Mucosa of rectum (tissue), 2 donors: ENCODE results near the gene LCP2.

Experiments
- H3K27ac ChIP-seq, 2 donors: one replicate each; pipeline ENCODE4 v1.7.0; 2013; ENCODE audit warnings: inconsistent platforms in 2 of 2, low read depth in 2 of 2, low read length in 2 of 2
- H3K27me3 ChIP-seq, 2 donors: one replicate each; pipeline ENCODE4 v1.7.0; 2013; ENCODE audit warnings: low read length in 2 of 2; ENCODE audit not compliant: control insufficient read depth in 2 of 2, insufficient read depth in 2 of 2
- H3K36me3 ChIP-seq, 2 donors: one replicate each; pipeline ENCODE4 v1.7.0; 2013; ENCODE audit warnings: low read length in 2 of 2; ENCODE audit not compliant: control insufficient read depth in 2 of 2, insufficient read depth in 2 of 2
- H3K4me1 ChIP-seq, 2 donors: one replicate each; pipeline ENCODE4 v1.7.0; 2013; ENCODE audit warnings: low read length in 2 of 2, mild to moderate bottlenecking in 1 of 2; ENCODE audit not compliant: control insufficient read depth in 2 of 2, insufficient read depth in 2 of 2
- H3K4me3 ChIP-seq, 2 donors: one replicate each; pipeline ENCODE4 v1.7.0; 2013; ENCODE audit warnings: low read length in 2 of 2
- H3K9ac ChIP-seq, 2 donors: one replicate each; pipeline ENCODE4 v1.7.0; 2013; ENCODE audit warnings: low read length in 2 of 2, low read depth in 1 of 2, mild to moderate bottlenecking in 1 of 2
- H3K9me3 ChIP-seq, 2 donors: one replicate each; pipeline ENCODE4 v1.7.0; 2013; ENCODE audit warnings: low read length in 2 of 2; ENCODE audit not compliant: control insufficient read depth in 2 of 2
- donor health status: healthy.
- donor health status: Normal muscosa, but diverticular disease.

Gene LCP2

GRCh38 chr5:170317499-170317898, 19.9 kb upstream of the LCP2 start:
- H3K27me3 ChIP-seq: no peaks in the 10 kb centered on the region
- no peaks in the 10 kb centered on the region for H3K36me3 ChIP-seq
- H3K4me1 ChIP-seq: peaks cover 3 to 5% of the 10 kb centered on the region in 2 donors
- H3K4me3 ChIP-seq: no peak overlapping the region
- no peaks in the 10 kb centered on the region for H3K9me3 ChIP-seq
- H3K9ac ChIP-seq: no peak overlapping the region
- no peak overlapping the region for H3K27ac ChIP-seq

- Histone ChIP-seq H3K9me3 (no peaks in the 10 kb centered on the region), H3K27ac (no peak overlapping the region), H3K9ac (no peak overlapping the region), H3K36me3 (no peaks in the 10 kb centered on the region), H3K4me1 (peaks cover 8 to 11% of the 10 kb centered on the region in 2 donors), H3K27me3 (no peaks in the 10 kb centered on the region), H3K4me3 (no peak overlapping the region)
These were observed 19.4 kb upstream of the LCP2 start for GRCh38 chr5:170316937-170317336.

- Histone ChIP-seq H3K27ac (no peak overlapping the region), H3K9ac (no peak overlapping the region)
These were observed 17.6 kb upstream of the LCP2 start for GRCh38 chr5:170315154-170315553.

GRCh38 chr5:170314541-170315095, 17.0 kb upstream of the LCP2 start:
- H3K9ac ChIP-seq: no peak overlapping the region
- no peaks in the 10 kb centered on the region for H3K27me3 ChIP-seq
- no peaks in the 10 kb centered on the region for H3K36me3 ChIP-seq
- peaks cover 11 to 13% of the 10 kb centered on the region in 2 donors for H3K4me1 ChIP-seq
- no peak overlapping the region for H3K27ac ChIP-seq
- H3K4me3 ChIP-seq: no peak overlapping the region
- H3K9me3 ChIP-seq: no peaks in the 10 kb centered on the region

More at GRCh38 chr5:170315154-170315553, 17.6 kb upstream of the LCP2 start:
- Histone ChIP-seq H3K36me3 (no peaks in the 10 kb centered on the region), H3K4me3 (no peak overlapping the region), H3K4me1 (peaks cover 11 to 13% of the 10 kb centered on the region in 2 donors), H3K9me3 (no peaks in the 10 kb centered on the region), H3K27me3 (no peaks in the 10 kb centered on the region)

- Histone ChIP-seq H3K27me3 (no peaks in the 10 kb centered on the region), H3K9ac (no peak overlapping the region), H3K4me1 (peaks cover 11 to 13% of the 10 kb centered on the region in 2 donors), H3K27ac (no peak overlapping the region), H3K4me3 (no peak overlapping the region), H3K36me3 (no peaks in the 10 kb centered on the region), H3K9me3 (no peaks in the 10 kb centered on the region)
These were observed 16.2 kb upstream of the LCP2 start for GRCh38 chr5:170313816-170314215.

- Histone ChIP-seq H3K4me1 (peaks cover 11 to 13% of the 10 kb centered on the region in 2 donors), H3K27ac (no peak overlapping the region), H3K36me3 (no peaks in the 10 kb centered on the region), H3K4me3 (no peak overlapping the region), H3K9ac (no peak overlapping the region), H3K27me3 (no peaks in the 10 kb centered on the region), H3K9me3 (no peaks in the 10 kb centered on the region)
These were observed 15.8 kb upstream of the LCP2 start for GRCh38 chr5:170313344-170313743.

- H3K9me3 ChIP-seq: no peaks in the 10 kb centered on the region
- H3K4me1 ChIP-seq: peaks cover 12 to 13% of the 10 kb centered on the region in 2 donors
- H3K9ac ChIP-seq: no peak overlapping the region
- H3K36me3 ChIP-seq: no peaks in the 10 kb centered on the region
- H3K4me3 ChIP-seq: no peak overlapping the region
- H3K27me3 ChIP-seq: no peaks in the 10 kb centered on the region
- peak overlapping the region in 1 of 2 donors; percentile 35 for H3K27ac ChIP-seq
These were observed 15.1 kb upstream of the LCP2 start for GRCh38 chr5:170312666-170313065.

- Histone ChIP-seq H3K27me3 (no peaks in the 10 kb centered on the region), H3K27ac (peak overlapping the region in 1 of 2 donors; percentile 35), H3K9me3 (no peaks in the 10 kb centered on the region), H3K4me1 (peaks cover 13 to 15% of the 10 kb centered on the region in 2 donors), H3K4me3 (peak overlapping the region in 1 of 2 donors; percentile 1), H3K36me3 (no peaks in the 10 kb centered on the region), H3K9ac (no peak overlapping the region)
These were observed 14.7 kb upstream of the LCP2 start for GRCh38 chr5:170312301-170312595.

GRCh38 chr5:170311511-170312300, 14.1 kb upstream of the LCP2 start:
- H3K27ac ChIP-seq: no peak overlapping the region
- peaks cover 13 to 15% of the 10 kb centered on the region in 2 donors for H3K4me1 ChIP-seq

GRCh38 chr5:170310256-170310926, 12.8 kb upstream of the LCP2 start:
- Histone ChIP-seq H3K27ac (no peak overlapping the region), H3K9me3 (no peaks in the 10 kb centered on the region), H3K4me3 (no peak overlapping the region), H3K27me3 (no peaks in the 10 kb centered on the region), H3K9ac (no peak overlapping the region), H3K36me3 (no peaks in the 10 kb centered on the region), H3K4me1 (peaks cover 13 to 15% of the 10 kb centered on the region in 2 donors)

More at GRCh38 chr5:170311511-170312300, 14.1 kb upstream of the LCP2 start:
- Histone ChIP-seq H3K27me3 (no peaks in the 10 kb centered on the region), H3K36me3 (no peaks in the 10 kb centered on the region), H3K9ac (no peak overlapping the region), H3K4me3 (peak overlapping the region in 1 of 2 donors; percentile 1), H3K9me3 (no peaks in the 10 kb centered on the region)
